Testis (tissue), 2 donors: ENCODE data around the gene C17orf67.

ENCODE experiments used
- POLR2A ChIP-seq: fragments of 450-650 bp; IDR thresholded peaks from one replicate; pipeline ENCODE4 v1.6.1; 2017; ENCODE audit warnings: antibody characterized with exemption, mild to moderate bottlenecking, moderate library complexity
- TF ChIP-seq, protein P1 (sequence below), 3 experiments: fragments of 450-650 bp in 2 of 3; fragments of 200-600 bp in 1 of 3; sonication (generic) in 1 of 3; IDR thresholded peaks; one replicate each; pipeline ENCODE4 v1.5.1; 2016 to 2019; ENCODE audit warnings: antibody characterized with exemption in 3 of 3, mild to moderate bottlenecking in 2 of 3, moderate library complexity in 1 of 3

DNA sequence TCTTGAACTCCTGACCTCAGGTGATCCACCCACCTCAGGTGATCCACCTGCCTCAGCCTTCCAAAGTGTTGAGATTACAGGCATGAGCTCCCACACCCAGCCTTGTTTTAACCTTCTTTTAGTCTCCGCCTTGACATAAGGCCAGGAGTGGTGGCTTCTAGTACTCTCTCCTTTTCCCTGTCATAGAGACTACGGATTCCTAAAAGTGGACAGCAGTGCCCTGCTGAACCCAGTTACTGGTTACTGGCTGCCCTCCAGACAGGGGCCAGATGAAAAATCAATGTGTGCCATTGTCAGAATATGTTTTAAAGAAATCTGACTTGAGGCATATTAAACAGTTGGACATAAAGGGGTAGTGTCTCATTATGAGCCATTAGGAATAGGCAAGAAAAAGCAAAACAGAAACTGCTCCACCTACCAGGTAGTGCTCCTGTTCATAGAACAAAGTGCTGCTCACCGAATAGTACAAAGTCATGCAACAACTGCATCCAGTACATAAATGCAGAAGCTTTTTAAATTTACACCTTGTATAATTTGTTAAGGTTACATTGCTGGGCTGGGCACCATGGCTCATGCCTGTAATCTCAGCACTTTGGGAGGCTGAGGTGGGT, 48.1 kb upstream of the C17orf67 start:
- TF ChIP-seq, protein P1, sequence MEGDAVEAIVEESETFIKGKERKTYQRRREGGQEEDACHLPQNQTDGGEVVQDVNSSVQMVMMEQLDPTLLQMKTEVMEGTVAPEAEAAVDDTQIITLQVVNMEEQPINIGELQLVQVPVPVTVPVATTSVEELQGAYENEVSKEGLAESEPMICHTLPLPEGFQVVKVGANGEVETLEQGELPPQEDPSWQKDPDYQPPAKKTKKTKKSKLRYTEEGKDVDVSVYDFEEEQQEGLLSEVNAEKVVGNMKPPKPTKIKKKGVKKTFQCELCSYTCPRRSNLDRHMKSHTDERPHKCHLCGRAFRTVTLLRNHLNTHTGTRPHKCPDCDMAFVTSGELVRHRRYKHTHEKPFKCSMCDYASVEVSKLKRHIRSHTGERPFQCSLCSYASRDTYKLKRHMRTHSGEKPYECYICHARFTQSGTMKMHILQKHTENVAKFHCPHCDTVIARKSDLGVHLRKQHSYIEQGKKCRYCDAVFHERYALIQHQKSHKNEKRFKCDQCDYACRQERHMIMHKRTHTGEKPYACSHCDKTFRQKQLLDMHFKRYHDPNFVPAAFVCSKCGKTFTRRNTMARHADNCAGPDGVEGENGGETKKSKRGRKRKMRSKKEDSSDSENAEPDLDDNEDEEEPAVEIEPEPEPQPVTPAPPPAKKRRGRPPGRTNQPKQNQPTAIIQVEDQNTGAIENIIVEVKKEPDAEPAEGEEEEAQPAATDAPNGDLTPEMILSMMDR (IDR thresholded peaks at IDR 0.05), result no peak
- TF ChIP-seq POLR2A, result no peak
